Vagina (tissue), 2 donors: ENCODE results near the gene TOX3.

Experiments used
- POLR2A ChIP-seq, 2 donors: fragments of 450-650 bp; IDR thresholded peaks; one replicate each; pipeline ENCODE4 v1.6.1; 2017; ENCODE audit warnings: antibody characterized with exemption in 2 of 2, mild to moderate bottlenecking in 2 of 2, moderate library complexity in 2 of 2
- TF ChIP-seq, protein P1 (sequence below), 3 experiments: fragments of 450-650 bp in 2 of 3; fragments of 200-600 bp in 1 of 3; sonication (generic) in 1 of 3; IDR thresholded peaks; one replicate each; pipeline ENCODE4 v1.5.1; 2017 to 2019; ENCODE audit warnings: antibody characterized with exemption in 3 of 3, mild to moderate bottlenecking in 2 of 3, moderate library complexity in 2 of 3

DNA sequence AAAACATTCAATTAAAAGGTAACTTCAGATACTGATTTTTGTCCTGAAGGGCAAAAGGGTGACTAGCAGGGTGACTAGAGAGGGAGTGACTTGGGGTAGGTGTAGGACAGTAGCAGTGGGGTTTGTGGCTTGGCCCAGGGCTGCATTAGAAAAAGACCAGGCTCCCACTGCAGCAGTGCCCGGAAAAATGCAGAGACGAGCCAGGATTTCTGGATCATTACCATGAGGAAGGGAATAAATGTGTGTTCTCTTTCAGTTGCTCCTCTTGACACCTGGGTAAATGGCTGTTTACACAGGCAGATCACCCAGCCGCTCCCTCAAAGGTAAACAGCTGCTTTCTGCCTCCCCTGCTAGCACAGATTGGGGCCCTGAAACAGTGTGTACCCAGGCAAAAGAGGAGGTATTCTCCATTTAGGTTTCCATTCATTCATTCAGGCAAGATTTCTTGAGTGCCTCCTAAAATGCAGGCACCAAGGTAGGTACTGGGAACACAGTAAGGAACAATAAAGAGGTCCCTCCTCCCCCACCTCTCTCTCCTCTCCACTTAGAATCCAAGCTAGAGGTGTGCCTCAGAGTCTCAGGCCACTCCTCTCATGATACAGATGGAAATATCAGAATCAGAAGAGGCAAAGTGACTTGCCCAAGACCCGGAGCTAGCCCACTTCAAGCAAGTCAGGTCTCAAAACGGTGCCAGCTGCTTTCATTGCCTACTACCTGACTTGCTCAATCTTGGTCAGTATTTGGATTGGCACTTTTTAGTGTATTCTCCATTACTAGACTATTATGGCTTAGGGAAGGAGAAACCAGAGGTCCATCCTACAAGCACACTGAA lies 15.2 kb upstream of the TOX3 start:
- TF ChIP-seq, protein P1, sequence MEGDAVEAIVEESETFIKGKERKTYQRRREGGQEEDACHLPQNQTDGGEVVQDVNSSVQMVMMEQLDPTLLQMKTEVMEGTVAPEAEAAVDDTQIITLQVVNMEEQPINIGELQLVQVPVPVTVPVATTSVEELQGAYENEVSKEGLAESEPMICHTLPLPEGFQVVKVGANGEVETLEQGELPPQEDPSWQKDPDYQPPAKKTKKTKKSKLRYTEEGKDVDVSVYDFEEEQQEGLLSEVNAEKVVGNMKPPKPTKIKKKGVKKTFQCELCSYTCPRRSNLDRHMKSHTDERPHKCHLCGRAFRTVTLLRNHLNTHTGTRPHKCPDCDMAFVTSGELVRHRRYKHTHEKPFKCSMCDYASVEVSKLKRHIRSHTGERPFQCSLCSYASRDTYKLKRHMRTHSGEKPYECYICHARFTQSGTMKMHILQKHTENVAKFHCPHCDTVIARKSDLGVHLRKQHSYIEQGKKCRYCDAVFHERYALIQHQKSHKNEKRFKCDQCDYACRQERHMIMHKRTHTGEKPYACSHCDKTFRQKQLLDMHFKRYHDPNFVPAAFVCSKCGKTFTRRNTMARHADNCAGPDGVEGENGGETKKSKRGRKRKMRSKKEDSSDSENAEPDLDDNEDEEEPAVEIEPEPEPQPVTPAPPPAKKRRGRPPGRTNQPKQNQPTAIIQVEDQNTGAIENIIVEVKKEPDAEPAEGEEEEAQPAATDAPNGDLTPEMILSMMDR (IDR thresholded peaks at IDR 0.05), result no peak
- no peak for TF ChIP-seq POLR2A (IDR thresholded peaks at IDR 0.05)
